Caco-2 (cell line): ENCODE results near the gene MCM8. TPM values are rescaled to one million over a fixed set of nuclear protein-coding genes. Genes with fewer than 3 reads are reported as not detected.
A peak's percentile ranks its signal among the peaks of the same experiment; 100 is the strongest.

ENCODE experiments used
- BruUV-seq: library from RNA; stranded (reverse); fragments of 400-500 nt; replicated peaks from 2 replicates; lab custom pipeline; 2021; lab: Mats Ljungman, UMichigan
- CTCF ChIA-PET: fragments of 300-600 bp; sonication (Branson Sonifier 250); formaldehyde crosslinking; loops from one replicate; lab custom pipeline; 2022; ENCODE audit warnings: antibody characterized with exemption; lab: Charles Lee
- POLR2A ChIA-PET: fragments of 300-600 bp; sonication (Branson Sonifier 250); formaldehyde crosslinking; loops from one replicate; lab custom pipeline; 2022; ENCODE audit warnings: antibody characterized with exemption; lab: Charles Lee
- DNase-seq, 2 experiments: peaks; one replicate each; pipeline versions ENCODE4 v3.0.0 to v3.0.0-alpha.2; 2020 to 2022
- H3K27me3 ChIP-seq: replicated peaks from 2 replicates; pipeline ENCODE4 v1.6.0; 2011; ENCODE audit warnings: low read length; ENCODE audit not compliant: control insufficient read depth, insufficient read depth
- H3K36me3 ChIP-seq: 2 replicates; pipeline ENCODE4 v1.5.1; 2011; ENCODE audit warnings: low read length; ENCODE audit not compliant: control insufficient read depth, insufficient read depth
- H3K4me1 ChIP-seq: fragments of 250-450 bp; sonication (Bioruptor Pico); 2 replicates; pipeline ENCODE4 v1.5.1; 2020; ENCODE audit warnings: mild to moderate bottlenecking
- H3K4me3 ChIP-seq: 2 replicates; pipeline ENCODE4 v1.5.1; 2011; ENCODE audit warnings: low read depth, mild to moderate bottlenecking, control low read depth, low read length
- H3K9me3 ChIP-seq: fragments of 250-450 bp; sonication (Bioruptor Pico); 2 replicates; pipeline ENCODE4 v1.5.1; 2020; ENCODE audit warnings: mild to moderate bottlenecking, moderate library complexity
- H3K27ac Mint-ChIP-seq: one replicate; pipeline ENCODE4 v1.8.0; 2022; ENCODE audit warnings: mixed read lengths; ENCODE audit not compliant: unreplicated experiment
- H3K27me3 Mint-ChIP-seq: one replicate; pipeline ENCODE4 v1.8.0; 2022; ENCODE audit warnings: mixed read lengths; ENCODE audit not compliant: insufficient read depth, unreplicated experiment
- H3K36me3 Mint-ChIP-seq: one replicate; pipeline ENCODE4 v1.8.0; 2022; ENCODE audit warnings: mild to moderate bottlenecking, mixed read lengths; ENCODE audit not compliant: insufficient read depth, unreplicated experiment
- H3K4me1 Mint-ChIP-seq: one replicate; pipeline ENCODE4 v1.8.0; 2022; ENCODE audit warnings: low read depth, mixed read lengths; ENCODE audit not compliant: unreplicated experiment
- H3K4me3 Mint-ChIP-seq: one replicate; pipeline ENCODE4 v1.8.0; 2022; ENCODE audit warnings: mild to moderate bottlenecking, moderate library complexity, mixed read lengths; ENCODE audit not compliant: unreplicated experiment
- H3K9me3 Mint-ChIP-seq: one replicate; pipeline ENCODE4 v1.8.0; 2022; ENCODE audit warnings: mixed read lengths; ENCODE audit not compliant: unreplicated experiment
- CTCF ChIP-seq, 2 experiments: fragments of 200-600 bp in 1 of 2; IDR thresholded peaks; 1 replicate in 1 of 2; 2 replicates in 1 of 2; pipeline versions ENCODE4 v1.5.1 to v1.8.0; 2011 to 2022; ENCODE audit warnings: antibody characterized with exemption in 1 of 2, control low read depth in 1 of 2, inconsistent platforms in 1 of 2, low read depth in 1 of 2, low read length in 1 of 2, mild to moderate bottlenecking in 1 of 2, moderate library complexity in 1 of 2; ENCODE audit not compliant: insufficient read depth in 1 of 2, severe bottlenecking in 1 of 2, unreplicated experiment in 1 of 2
- intact Hi-C: fragments of 100-400 bp; cut with micrococcal nuclease; formaldehyde crosslinking; loops from one replicate; pipeline ENCODE4 v1.10.0; 2022; ENCODE audit not compliant: unreplicated experiment
- total RNA-seq: library from RNA; stranded (reverse); gene quantifications from 2 replicates; pipeline ENCODE4 v1.2.3, GENCODE V29; 2022

Gene MCM8
- total RNA-seq, 1 experiment from 2014 or later = 38.4 TPM

DNA sequence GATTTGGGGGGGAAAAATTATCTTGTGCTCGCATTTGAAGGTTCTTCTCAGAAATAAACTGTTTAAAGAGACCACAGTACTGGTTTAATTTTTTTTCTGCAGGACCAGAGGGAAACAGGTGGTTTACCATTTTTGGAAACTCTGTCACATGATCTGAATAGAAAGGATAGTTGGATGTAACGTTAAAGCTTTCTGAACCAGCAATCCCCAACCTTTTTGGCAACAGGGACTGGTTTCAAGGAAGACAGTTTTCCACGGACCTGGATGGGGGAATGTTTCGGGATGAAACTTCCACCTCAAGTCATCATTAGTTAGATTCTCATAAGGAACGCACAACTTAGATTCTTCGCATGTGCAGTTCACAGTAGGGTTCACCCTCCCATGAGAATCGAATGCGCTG lies 50.4 kb downstream of the MCM8 start:
- Histone ChIP-seq H3K36me3 (no peaks in the 10 kb centered on the region), H3K9me3 (no peaks in the 10 kb centered on the region), H3K27me3 (no peaks in the 10 kb centered on the region), H3K4me3 (no peak overlapping the region), H3K4me1 (0 out of 2 replicates have a peak, but pooled peaks cover 4% of the 10 kb centered on the region)
- ChIA-PET CTCF (no interaction called here), POLR2A (no interaction called here)
- H3K36me3 Mint-ChIP-seq = peaks cover 22% of the 10 kb centered on the region
- no peaks in the 10 kb centered on the region for H3K4me1 Mint-ChIP-seq
- no peak for DNase-seq
- BruUV-seq = no TSS peak
- no peak overlapping the region for H3K27ac Mint-ChIP-seq
- H3K4me3 Mint-ChIP-seq = no peak overlapping the region
- H3K27me3 Mint-ChIP-seq = no peaks in the 10 kb centered on the region
- no peak for TF ChIP-seq CTCF (IDR thresholded peaks at IDR 0.05; ENCODE audit: insufficient read depth in 1 of 2, low read depth in 1 of 2, low read length in 1 of 2, severe bottlenecking in 1 of 2, unreplicated experiment in 1 of 2)
- H3K9me3 Mint-ChIP-seq = no peaks in the 10 kb centered on the region
- intact Hi-C loops = no loop called here

DNA sequence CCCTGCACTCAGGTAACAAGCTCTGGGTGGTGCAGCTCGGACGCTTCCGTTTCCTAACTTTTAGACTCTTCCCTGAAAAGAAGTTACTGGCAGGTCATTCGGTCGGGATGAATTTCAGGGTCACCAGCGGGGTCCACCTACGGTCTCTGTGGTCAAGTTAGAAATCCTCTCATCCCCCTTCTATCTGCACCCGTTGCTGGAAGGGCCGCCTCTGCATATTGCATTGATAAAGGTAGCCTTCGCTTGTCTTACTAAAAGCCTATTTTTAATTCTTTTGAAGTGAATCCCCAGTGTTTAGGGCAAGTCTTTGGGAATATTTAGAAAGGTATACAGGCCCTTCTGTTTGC lies 56.1 kb downstream of the MCM8 start:
- H3K9me3 ChIP-seq = no peaks in the 10 kb centered on the region
- TF ChIP-seq CTCF (IDR thresholded peaks at IDR 0.05; ENCODE audit: insufficient read depth in 1 of 2, low read depth in 1 of 2, low read length in 1 of 2, severe bottlenecking in 1 of 2, unreplicated experiment in 1 of 2) = no peak
- no peaks in the 10 kb centered on the region for H3K9me3 Mint-ChIP-seq
- no peak for DNase-seq
- H3K4me1 ChIP-seq = peaks cover 12% of the 10 kb centered on the region
- peak overlapping the region; percentile 83 for H3K4me3 ChIP-seq
- ChIA-PET POLR2A (interaction anchor here (0.7 kb wide), 1 partner anchor 47 kb away, joined by 4 read pairs; the partner anchor contains the start of gene LRRN4), CTCF (interaction anchor here (0.5 kb wide), 1 partner anchor 129 kb away, joined by 4 read pairs; no protein-coding TSS in a partner anchor)
- no peaks in the 10 kb centered on the region for H3K27me3 Mint-ChIP-seq
- peaks cover 7% of the 10 kb centered on the region for H3K4me1 Mint-ChIP-seq
- H3K27ac Mint-ChIP-seq = peak overlapping the region; percentile 75
- H3K36me3 Mint-ChIP-seq = peaks cover 27% of the 10 kb centered on the region
- intact Hi-C loops = no loop called here
- BruUV-seq = no TSS peak
- peaks cover 3% of the 10 kb centered on the region; the same call in 1 of the 2 replicates for H3K36me3 ChIP-seq
- H3K27me3 ChIP-seq = no peaks in the 10 kb centered on the region
- H3K4me3 Mint-ChIP-seq = peak overlapping the region; percentile 89

- H3K4me3 ChIP-seq = peak overlapping the region; percentile 83
- Mint-ChIP-seq H3K27ac (peak overlapping the region; percentile 75), H3K9me3 (no peaks in the 10 kb centered on the region), H3K4me1 (peaks cover 9% of the 10 kb centered on the region), H3K4me3 (peak overlapping the region; percentile 89), H3K27me3 (no peaks in the 10 kb centered on the region), H3K36me3 (peaks cover 32% of the 10 kb centered on the region)
- DNase-seq = peak in 1 of 2 experiments; percentile 26
- H3K36me3 ChIP-seq = peaks cover 3% of the 10 kb centered on the region; the same call in 1 of the 2 replicates
- no peak for TF ChIP-seq CTCF (IDR thresholded peaks at IDR 0.05; ENCODE audit: insufficient read depth in 1 of 2, low read depth in 1 of 2, low read length in 1 of 2, severe bottlenecking in 1 of 2, unreplicated experiment in 1 of 2)
- no peaks in the 10 kb centered on the region for H3K9me3 ChIP-seq
- intact Hi-C loops = loop anchor here (1.0 kb wide), 1 partner anchor 70 kb away; no protein-coding TSS in a partner anchor
- POLR2A ChIA-PET = interaction anchor here (0.7 kb wide), 3 partner anchors 18 to 57 kb away, joined by 3 to 8 read pairs (median 4); partner anchors contain the start of genes LRRN4, MCM8 and TRMT6
- TSS peak; percentile 51 for BruUV-seq
- CTCF ChIA-PET = interaction anchor here (0.5 kb wide), 1 partner anchor 130 kb away, joined by 4 read pairs; no protein-coding TSS in a partner anchor
- peaks cover 12% of the 10 kb centered on the region for H3K4me1 ChIP-seq
- H3K27me3 ChIP-seq = no peaks in the 10 kb centered on the region
Observed at GRCh38 chr20:6007094-6007528, 56.7 kb downstream of the MCM8 start.
